ENCODE results near the gene MXD1. TPM values are rescaled to one million over a fixed set of nuclear protein-coding genes. Genes with fewer than 3 reads are reported as not detected.
A peak's percentile ranks its signal among the peaks of the same experiment; 100 is the strongest.

MXD1 gene
- polyA plus RNA-seq, 3 donors, result 2.1 to 16.8 (median 13.6) TPM

GRCh38 chr2:69968609-69969008, 53.7 kb downstream of the MXD1 start:
- H3K27ac ChIP-seq (ENCODE audit: low read depth, low read length), result no peak overlapping the region
- 85 to 91% (median 89%) methylated on average over 10 of the region's 10 CpGs for WGBS, 3 donors

- H3K27ac ChIP-seq (ENCODE audit: low read depth, low read length), result no peak overlapping the region
- 82 to 93% (median 89%) methylated on average over 16 of the region's 16 CpGs for WGBS, 3 donors
Observed at GRCh38 chr2:69969126-69969983, 54.4 kb downstream of the MXD1 start.

GRCh38 chr2:69969991-69970390, 55.1 kb downstream of the MXD1 start:
- WGBS, 3 donors, result 61 to 81% (median 78%) methylated on average over 4 of the region's 4 CpGs
- no peak overlapping the region for H3K27ac ChIP-seq (ENCODE audit: low read depth, low read length)

- H3K27ac ChIP-seq (ENCODE audit: low read depth, low read length), result no peak overlapping the region
- WGBS, 3 donors, result 73 to 100% (median 85%) methylated on average over 1 of the region's 1 CpG
Observed at GRCh38 chr2:69972822-69973221, 57.9 kb downstream of the MXD1 start.

GRCh38 chr2:69973335-69973735, 58.4 kb downstream of the MXD1 start:
- no peak overlapping the region for H3K27ac ChIP-seq (ENCODE audit: low read depth, low read length)
- WGBS, 3 donors, result 67 to 71% (median 68%) methylated on average over 4 of the region's 4 CpGs

GRCh38 chr2:69975136-69975852, 60.4 kb downstream of the MXD1 start:
- 79 to 93% (median 82%) methylated on average over 12 of the region's 12 CpGs for WGBS, 3 donors
- no peak overlapping the region for H3K27ac ChIP-seq (ENCODE audit: low read depth, low read length)

GRCh38 chr2:69975853-69976462, 61.0 kb downstream of the MXD1 start:
- H3K27ac ChIP-seq (ENCODE audit: low read depth, low read length), result peak overlapping the region; percentile 76
- 71 to 78% (median 72%) methylated on average over 13 of the region's 13 CpGs for WGBS, 3 donors

GRCh38 chr2:69977186-69977585, 62.3 kb downstream of the MXD1 start:
- WGBS, 3 donors, result 60 to 88% (median 65%) methylated on average over 8 of the region's 8 CpGs
- no peak overlapping the region for H3K27ac ChIP-seq (ENCODE audit: low read depth, low read length)

GRCh38 chr2:69977906-69978482, 63.1 kb downstream of the MXD1 start:
- peak overlapping the region; percentile 68 for H3K27ac ChIP-seq (ENCODE audit: low read depth, low read length)
- 72 to 83% (median 74%) methylated on average over 4 of the region's 4 CpGs for WGBS, 3 donors

GRCh38 chr2:69979902-69980807, 65.2 kb downstream of the MXD1 start:
- no peak overlapping the region for H3K27ac ChIP-seq (ENCODE audit: low read depth, low read length)
- 77 to 88% (median 87%) methylated on average over 8 of the region's 8 CpGs for WGBS, 3 donors

- no peak overlapping the region for H3K27ac ChIP-seq (ENCODE audit: low read depth, low read length)
Observed at GRCh38 chr2:69983392-69983966, 68.6 kb downstream of the MXD1 start.

GRCh38 chr2:69985216-69985615, 70.3 kb downstream of the MXD1 start:
- H3K27ac ChIP-seq (ENCODE audit: low read depth, low read length), result no peak overlapping the region
- WGBS, 3 donors, result 68 to 95% (median 76%) methylated on average over 3 of the region's 3 CpGs

More at GRCh38 chr2:69983392-69983966, 68.6 kb downstream of the MXD1 start:
- 61 to 76% (median 72%) methylated on average over 3 of the region's 3 CpGs for WGBS, 3 donors

- 52 to 89% (median 60%) methylated on average over 10 of the region's 10 CpGs for WGBS, 3 donors
- H3K27ac ChIP-seq (ENCODE audit: low read depth, low read length), result peak overlapping the region; percentile 46
Observed at GRCh38 chr2:69985688-69986087, 70.8 kb downstream of the MXD1 start.

- 84 to 95% (median 89%) methylated on average over 4 of the region's 4 CpGs for WGBS, 3 donors
- no peak overlapping the region for H3K27ac ChIP-seq (ENCODE audit: low read depth, low read length)
Observed at GRCh38 chr2:69986691-69987090, 71.8 kb downstream of the MXD1 start.

- no peak overlapping the region for H3K27ac ChIP-seq (ENCODE audit: low read depth, low read length)
- 92 to 97% (median 94%) methylated on average over 5 of the region's 5 CpGs for WGBS, 3 donors
Observed at GRCh38 chr2:69988086-69988635, 73.3 kb downstream of the MXD1 start.

- H3K27ac ChIP-seq (ENCODE audit: low read depth, low read length), result no peak overlapping the region
- WGBS, 3 donors, result 65 to 83% (median 70%) methylated on average over 3 of the region's 3 CpGs
Observed at GRCh38 chr2:69989009-69989408, 74.1 kb downstream of the MXD1 start.

- WGBS, 3 donors, result 84 to 93% (median 90%) methylated on average over 12 of the region's 12 CpGs
- no peak overlapping the region for H3K27ac ChIP-seq (ENCODE audit: low read depth, low read length)
Observed at GRCh38 chr2:69989441-69990105, 74.7 kb downstream of the MXD1 start.

Data from adipose tissue (tissue), 3 donors.